Gastroesophageal sphincter (tissue), 3 donors: ENCODE measurements around the gene ARHGAP25.

Experiments
- CTCF ChIP-seq, 4 experiments: fragments of 200-600 bp in 2 of 4; fragments of 450-650 bp in 2 of 4; sonication (generic) in 1 of 4; IDR thresholded peaks; one replicate each; pipeline ENCODE4 v1.5.1; 2017 to 2019; ENCODE audit warnings: antibody characterized with exemption in 4 of 4, mild to moderate bottlenecking in 2 of 4, moderate library complexity in 2 of 4
- EP300 ChIP-seq: sonication (generic); formaldehyde crosslinking; IDR thresholded peaks from one replicate; pipeline ENCODE4 v1.6.1; 2017; ENCODE audit warnings: antibody characterized with exemption, mild to moderate bottlenecking
- POLR2A ChIP-seq, 2 donors: fragments of 450-650 bp; IDR thresholded peaks; one replicate each; pipeline ENCODE4 v1.6.1; 2017; ENCODE audit warnings: antibody characterized with exemption in 2 of 2, mild to moderate bottlenecking in 2 of 2, moderate library complexity in 1 of 2
- POLR2AphosphoS5 ChIP-seq: sonication (generic); formaldehyde crosslinking; IDR thresholded peaks from one replicate; pipeline ENCODE4 v1.6.1; 2017; ENCODE audit warnings: antibody characterized with exemption

GRCh38 chr2:68811364-68811763 lies 76.8 kb downstream of the ARHGAP25 start:
- TF ChIP-seq CTCF (IDR thresholded peaks at IDR 0.05) = no peak
- no peak for TF ChIP-seq POLR2AphosphoS5
- no peak for TF ChIP-seq EP300
- no peak for TF ChIP-seq POLR2A (IDR thresholded peaks at IDR 0.05)
